ENCODE results near the gene CD2AP. TPM values are rescaled to one million over a fixed set of nuclear protein-coding genes. Genes with fewer than 3 reads are reported as not detected.

The CD2AP gene
- total and polyA plus RNA-seq, 2 experiments from 2014 or later, result 13.2 to 22.8 TPM

DNA sequence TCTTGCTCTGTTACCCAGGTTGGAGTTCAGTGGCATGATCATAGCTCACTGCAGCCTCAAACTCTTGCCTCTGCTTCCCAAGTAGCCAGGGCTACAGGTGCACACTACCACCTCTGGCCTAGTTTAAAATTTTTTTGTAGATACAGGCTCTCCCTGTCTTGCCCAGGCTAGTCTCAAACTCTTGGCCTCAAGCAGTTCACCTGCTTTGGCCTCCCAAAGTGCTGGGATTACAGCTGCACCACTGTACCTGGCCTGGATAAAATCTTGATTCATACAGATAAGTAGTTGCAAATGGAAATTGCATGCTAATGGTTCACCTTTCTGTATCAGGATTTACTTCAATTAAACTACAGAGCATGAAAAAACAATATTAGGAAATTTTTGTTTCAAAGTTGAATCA lies 4.2 kb downstream of the CD2AP start:
- Histone ChIP-seq H4K20me1 (ENCODE audit: insufficient read depth) (no peaks in the 10 kb centered on the region; the same call in 1 of the 2 replicates), H3K27me3 (replicated peaks; ENCODE audit: insufficient read depth) (no peaks in the 10 kb centered on the region), H3K36me3 (ENCODE audit: low read depth) (no peaks in the 10 kb centered on the region), H3K4me2 (ENCODE audit: unreplicated experiment) (no peak overlapping the region), H3K4me3 (no peak overlapping the region), H3K27ac (no peak overlapping the region), H3K9me2 (ENCODE audit: insufficient read depth) (no peaks in the 10 kb centered on the region), H3K4me1 (ENCODE audit: insufficient read depth) (peaks cover 53% of the 10 kb centered on the region), H3F3A (ENCODE audit: insufficient read depth) (peaks cover 39% of the 10 kb centered on the region), H3K79me2 (ENCODE audit: insufficient read depth) (peaks cover 83% of the 10 kb centered on the region), H3K9ac (no peak overlapping the region), H2AFZ (no peak overlapping the region), H3K9me3 (ENCODE audit: low read depth) (no peaks in the 10 kb centered on the region)
- no peak for DNase-seq
- no peak for TF ChIP-seq EZH2phosphoT487 (IDR thresholded peaks at IDR 0.05; ENCODE audit: insufficient read depth, low read depth)
- no peak for TF ChIP-seq EZH2 (IDR thresholded peaks at IDR 0.05; ENCODE audit: insufficient read depth, poor library complexity, severe bottlenecking)
- in situ Hi-C loops (cut with MboI), result no loop called here

DNA sequence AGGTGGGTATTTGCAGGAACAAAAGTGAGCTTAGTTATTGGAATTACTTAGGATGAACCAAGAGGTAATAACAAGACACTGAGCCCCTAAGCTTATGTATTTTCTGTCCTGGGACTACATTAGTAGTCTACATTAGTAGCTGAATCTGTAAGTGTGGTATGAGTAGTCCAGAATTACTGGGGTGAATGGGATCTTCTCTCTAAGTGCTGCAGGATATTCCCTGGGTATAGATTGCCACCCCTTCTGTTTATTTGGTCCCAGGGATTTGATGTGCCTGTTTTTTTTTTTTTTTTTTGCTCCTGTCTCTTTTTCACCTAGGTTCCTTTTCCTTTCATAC lies 5.9 kb downstream of the CD2AP start:
- Histone ChIP-seq H3F3A (ENCODE audit: insufficient read depth) (peaks cover 35% of the 10 kb centered on the region), H3K9me2 (ENCODE audit: insufficient read depth) (no peaks in the 10 kb centered on the region)
- in situ Hi-C loops (cut with MboI), result no loop called here

DNA sequence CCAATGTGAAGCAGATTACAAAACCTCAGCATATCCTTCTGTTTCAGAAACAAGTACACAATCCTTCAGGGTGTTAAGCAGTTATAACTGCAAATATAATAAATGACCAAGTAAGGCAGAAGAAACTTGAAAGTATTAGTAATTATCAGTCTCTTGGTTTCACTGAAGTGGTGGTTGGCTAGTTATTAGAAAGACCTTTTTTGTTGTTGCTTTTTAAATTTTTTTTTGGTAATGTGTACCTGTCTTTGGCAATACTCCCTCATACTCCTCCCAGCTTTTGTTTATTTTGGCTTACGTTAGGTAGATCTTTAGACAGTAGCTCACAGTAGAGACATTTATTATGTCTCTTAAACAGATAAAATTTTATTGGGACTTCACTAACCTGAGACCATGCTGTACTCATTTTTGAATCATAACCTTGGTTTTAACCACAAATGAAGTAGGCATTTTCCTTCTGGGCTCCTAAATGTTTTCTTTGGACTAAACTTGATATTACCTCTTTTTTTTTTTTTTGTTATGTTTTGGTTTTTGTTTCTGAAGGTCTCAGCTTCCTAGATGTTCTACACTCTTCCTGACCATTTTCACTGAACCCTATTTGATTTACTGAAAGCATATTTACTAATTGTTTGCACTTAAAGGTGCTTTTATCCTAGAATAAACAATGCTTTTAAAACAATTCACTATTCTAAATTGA lies 6.4 kb downstream of the CD2AP start:
- WGBS, 2 experiments (ENCODE audit: low coverage in 1 of 2, low lambda C conversion rate in 2 of 2, missing lambda C conversion rate in 2 of 2), result 0% methylated on average over 1 of the region's 1 CpG
- H3K36me3 ChIP-seq (ENCODE audit: low read depth), result no peaks in the 10 kb centered on the region
- H3K4me2 ChIP-seq (ENCODE audit: unreplicated experiment), result peak overlapping the region; percentile 87
- in situ Hi-C loops (cut with MboI), result no loop called here
- peak overlapping the region; percentile 92 for H3K27ac ChIP-seq
- H3K79me2 ChIP-seq (ENCODE audit: insufficient read depth), result peaks cover 95% of the 10 kb centered on the region
- no peaks in the 10 kb centered on the region for H3K9me2 ChIP-seq (ENCODE audit: insufficient read depth)
- no peaks in the 10 kb centered on the region; the same call in 1 of the 2 replicates for H4K20me1 ChIP-seq (ENCODE audit: insufficient read depth)
- peaks cover 30% of the 10 kb centered on the region for H3F3A ChIP-seq (ENCODE audit: insufficient read depth)
- H3K27me3 ChIP-seq (replicated peaks; ENCODE audit: insufficient read depth), result no peaks in the 10 kb centered on the region
- peak overlapping the region; percentile 60 for H3K4me3 ChIP-seq
- H3K9ac ChIP-seq, result peak overlapping the region; percentile 62
- peaks cover 55% of the 10 kb centered on the region for H3K4me1 ChIP-seq (ENCODE audit: insufficient read depth)
- TF ChIP-seq EZH2 (IDR thresholded peaks at IDR 0.05; ENCODE audit: insufficient read depth, poor library complexity, severe bottlenecking) (no peak), EZH2phosphoT487 (IDR thresholded peaks at IDR 0.05; ENCODE audit: insufficient read depth, low read depth) (no peak)
- DNase-seq, result peak; percentile 65
- no peaks in the 10 kb centered on the region for H3K9me3 ChIP-seq (ENCODE audit: low read depth)
- H2AFZ ChIP-seq, result no peak overlapping the region

More for the DNA sequence above, 5.9 kb downstream of the CD2AP start:
- H3K4me1 ChIP-seq (ENCODE audit: insufficient read depth), result peaks cover 55% of the 10 kb centered on the region
- H3K9ac ChIP-seq, result peak overlapping the region; percentile 62; the same call in 1 of the 2 replicates
- no peak overlapping the region for H2AFZ ChIP-seq
- H3K4me3 ChIP-seq, result no peak overlapping the region
- H4K20me1 ChIP-seq (ENCODE audit: insufficient read depth), result no peaks in the 10 kb centered on the region; the same call in 1 of the 2 replicates
- peaks cover 95% of the 10 kb centered on the region for H3K79me2 ChIP-seq (ENCODE audit: insufficient read depth)
- H3K36me3 ChIP-seq (ENCODE audit: low read depth), result no peaks in the 10 kb centered on the region
- H3K27me3 ChIP-seq (replicated peaks; ENCODE audit: insufficient read depth), result no peaks in the 10 kb centered on the region
- H3K9me3 ChIP-seq (ENCODE audit: low read depth), result no peaks in the 10 kb centered on the region
- peak overlapping the region; percentile 92 for H3K27ac ChIP-seq
- DNase-seq, result peak; percentile 22
- H3K4me2 ChIP-seq (ENCODE audit: unreplicated experiment), result peak overlapping the region; percentile 87
- TF ChIP-seq EZH2 (IDR thresholded peaks at IDR 0.05; ENCODE audit: insufficient read depth, poor library complexity, severe bottlenecking), result no peak
- no peak for TF ChIP-seq EZH2phosphoT487 (IDR thresholded peaks at IDR 0.05; ENCODE audit: insufficient read depth, low read depth)

DNA sequence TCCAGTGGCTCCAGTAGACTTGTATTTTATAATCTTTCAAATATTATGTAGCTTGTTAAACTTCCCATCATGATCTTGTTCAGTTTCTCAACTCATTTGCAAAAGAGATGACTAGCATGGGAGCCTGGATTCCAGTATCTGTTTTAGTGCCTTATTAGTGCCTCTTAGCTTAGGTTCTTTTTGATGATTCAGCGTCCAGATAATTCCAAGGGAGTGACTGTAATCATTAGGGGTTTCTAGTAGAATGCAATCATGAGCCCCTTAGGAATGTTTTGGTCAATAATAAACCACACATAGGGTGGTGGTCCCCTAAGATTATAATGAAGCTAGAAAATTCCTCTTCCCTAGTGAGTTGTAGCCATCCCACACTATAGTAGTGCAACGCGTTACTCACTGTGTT lies 7.0 kb downstream of the CD2AP start:
- H3K9ac ChIP-seq, result peak overlapping the region; percentile 62
- H3K9me3 ChIP-seq (ENCODE audit: low read depth), result no peaks in the 10 kb centered on the region
- H3K27ac ChIP-seq, result peak overlapping the region; percentile 92
- H4K20me1 ChIP-seq (ENCODE audit: insufficient read depth), result peaks cover 4% of the 10 kb centered on the region; the same call in 1 of the 2 replicates
- in situ Hi-C loops (cut with MboI), result no loop called here
- H3K79me2 ChIP-seq (ENCODE audit: insufficient read depth), result peaks cover 95% of the 10 kb centered on the region
- peak overlapping the region; percentile 87 for H3K4me2 ChIP-seq (ENCODE audit: unreplicated experiment)
- H3K36me3 ChIP-seq (ENCODE audit: low read depth), result no peaks in the 10 kb centered on the region
- DNase-seq, result peak; percentile 87
- H3K4me1 ChIP-seq (ENCODE audit: insufficient read depth), result peaks cover 50% of the 10 kb centered on the region
- H3K9me2 ChIP-seq (ENCODE audit: insufficient read depth), result no peaks in the 10 kb centered on the region
- H2AFZ ChIP-seq, result no peak overlapping the region
- H3K4me3 ChIP-seq, result peak overlapping the region; percentile 60
- H3F3A ChIP-seq (ENCODE audit: insufficient read depth), result peaks cover 23% of the 10 kb centered on the region; the same call in 1 of the 2 replicates
- TF ChIP-seq EZH2 (IDR thresholded peaks at IDR 0.05; ENCODE audit: insufficient read depth, poor library complexity, severe bottlenecking) (no peak), EZH2phosphoT487 (IDR thresholded peaks at IDR 0.05; ENCODE audit: insufficient read depth, low read depth) (peak; percentile 93; the same call in 1 of the 2 replicates)
- no peaks in the 10 kb centered on the region for H3K27me3 ChIP-seq (replicated peaks; ENCODE audit: insufficient read depth)
- 52 to 63% methylated on average over 3 of the region's 3 CpGs for WGBS, 2 experiments (ENCODE audit: low coverage in 1 of 2, low lambda C conversion rate in 2 of 2, missing lambda C conversion rate in 2 of 2)
